ENCODE results near the gene FCER1G.
"Not testable (repeated sequence)": the region's sequence is repeated elsewhere in the genome, so short reads cannot be mapped to it uniquely, and the experiment has no call there.

Gene FCER1G

GRCh38 chr1:161206411-161207140, 8.5 kb upstream of the FCER1G start:
- no peak for DNase-seq (ENCODE audit: low read depth in 3 of 3)

GRCh38 chr1:161207173-161207572, 7.9 kb upstream of the FCER1G start:
- DNase-seq (ENCODE audit: low read depth in 3 of 3): no peak

GRCh38 chr1:161209790-161210409, 5.2 kb upstream of the FCER1G start:
- DNase-seq (ENCODE audit: low read depth in 3 of 3): peak; percentile 50 to 71 (median 59)

- DNase-seq (ENCODE audit: low read depth in 3 of 3): no peak
These were observed 726 bp upstream of the FCER1G start for GRCh38 chr1:161214369-161214768.

GRCh38 chr1:161216945-161217712, 2.0 kb downstream of the FCER1G start:
- no peak for DNase-seq (ENCODE audit: low read depth in 3 of 3)

- DNase-seq (ENCODE audit: low read depth in 3 of 3): no peak
These were observed 2.7 kb downstream of the FCER1G start for GRCh38 chr1:161217831-161218230.

GRCh38 chr1:161218301-161219077, 3.4 kb downstream of the FCER1G start:
- DNase-seq (ENCODE audit: low read depth in 3 of 3): no peak

- no peak for DNase-seq (ENCODE audit: low read depth in 3 of 3)
These were observed 4.2 kb downstream of the FCER1G start for GRCh38 chr1:161219078-161219892.

- no peak for DNase-seq (ENCODE audit: low read depth in 3 of 3)
These were observed 4.9 kb downstream of the FCER1G start for GRCh38 chr1:161220002-161220401.

- DNase-seq (ENCODE audit: low read depth in 3 of 3): no peak
These were observed 7.3 kb downstream of the FCER1G start for GRCh38 chr1:161222175-161223019.

- no peak for DNase-seq (ENCODE audit: low read depth in 3 of 3)
These were observed 9.0 kb downstream of the FCER1G start for GRCh38 chr1:161223805-161224694.

GRCh38 chr1:161224695-161225087, 9.6 kb downstream of the FCER1G start:
- DNase-seq (ENCODE audit: low read depth in 3 of 3): not testable (repeated sequence)

- DNase-seq (ENCODE audit: low read depth in 3 of 3): no peak
These were observed 10.1 kb downstream of the FCER1G start for GRCh38 chr1:161225178-161225533.

- DNase-seq (ENCODE audit: low read depth in 3 of 3): peak; percentile 72 to 90 (median 77)
These were observed 10.6 kb downstream of the FCER1G start, which contains the start of gene TOMM40L for GRCh38 chr1:161225534-161226319. TOMM40L (plus strand) TSS chr1:161226060; CDS start chr1:161226490, 430 bp downstream.

- DNase-seq (ENCODE audit: low read depth in 3 of 3): no peak
These were observed 11.2 kb downstream of the FCER1G start for GRCh38 chr1:161226320-161226711.

GRCh38 chr1:161226759-161227158, 11.7 kb downstream of the FCER1G start:
- no peak for DNase-seq (ENCODE audit: low read depth in 3 of 3)

GRCh38 chr1:161227196-161227871, 12.2 kb downstream of the FCER1G start:
- DNase-seq (ENCODE audit: low read depth in 3 of 3): peak; percentile 75 to 91 (median 89)

- DNase-seq (ENCODE audit: low read depth in 3 of 3): no peak
These were observed 12.9 kb downstream of the FCER1G start for GRCh38 chr1:161228032-161228431.
